Natural killer cell (primary cell): ENCODE measurements around the gene MINDY3. TPM values are rescaled to one million over a fixed set of nuclear protein-coding genes. Genes with fewer than 3 reads are reported as not detected.
"Not testable (repeated sequence)": the region's sequence is repeated elsewhere in the genome, so short reads cannot be mapped to it uniquely, and the experiment has no call there.

ENCODE experiments used
- ATAC-seq, 3 donors: fragments of 150-1000 bp in 2 of 3; fragments of 200-7000 bp in 1 of 3; cut with Tn5 transposase; 1 replicate in 1 of 3; 2 replicates in 2 of 3; pipeline ENCODE4 v1.10.0; 2021; ENCODE audit warnings: mild to moderate bottlenecking in 2 of 3, moderate library complexity in 2 of 3
- DNase-seq, 2 donors: peaks; one replicate each; pipeline versions ENCODE4 v3.0.0 to v3.0.0-alpha.2; 2013 to 2021; ENCODE audit warnings: mixed read lengths in 1 of 2
- H3K27ac ChIP-seq: one replicate; pipeline ENCODE4 v1.5.1; 2013; ENCODE audit warnings: mild to moderate bottlenecking, low read length
- H3K27me3 ChIP-seq: one replicate; pipeline ENCODE4 v1.6.1; 2013; ENCODE audit warnings: low read length; ENCODE audit not compliant: control insufficient read depth, insufficient read depth
- H3K36me3 ChIP-seq: one replicate; pipeline ENCODE4 v1.6.1; 2013; ENCODE audit warnings: low read length; ENCODE audit not compliant: control insufficient read depth, insufficient read depth
- H3K4me1 ChIP-seq: one replicate; pipeline ENCODE4 v1.6.1; 2013; ENCODE audit warnings: low read length; ENCODE audit not compliant: control insufficient read depth, insufficient read depth
- H3K4me3 ChIP-seq: one replicate; pipeline ENCODE4 v1.5.1; 2013; ENCODE audit warnings: low read length
- H3K9me3 ChIP-seq: one replicate; pipeline ENCODE4 v1.6.1; 2013; ENCODE audit warnings: low read length; ENCODE audit not compliant: control insufficient read depth, insufficient read depth
- H3K27ac Mint-ChIP-seq, 2 donors: one replicate each; pipeline ENCODE4 v1.8.0; 2022; ENCODE audit warnings: mild to moderate bottlenecking in 2 of 2, mixed read lengths in 2 of 2, moderate library complexity in 1 of 2
- H3K27me3 Mint-ChIP-seq, 2 donors: one replicate each; pipeline ENCODE4 v1.8.0; 2022; ENCODE audit warnings: low read depth in 2 of 2, mixed read lengths in 2 of 2
- H3K36me3 Mint-ChIP-seq: one replicate; pipeline ENCODE4 v1.8.0; 2022; ENCODE audit warnings: mixed read lengths
- H3K4me1 Mint-ChIP-seq, 2 donors: one replicate each; pipeline ENCODE4 v1.8.0; 2022; ENCODE audit warnings: mixed read lengths in 2 of 2
- H3K4me3 Mint-ChIP-seq: one replicate; pipeline ENCODE4 v1.8.0; 2022; ENCODE audit warnings: mild to moderate bottlenecking, moderate library complexity, mixed read lengths
- H3K9me3 Mint-ChIP-seq, 2 donors: one replicate each; pipeline ENCODE4 v1.8.0; 2022; ENCODE audit warnings: mixed read lengths in 2 of 2
- CTCF ChIP-seq: fragments of 200-600 bp; IDR thresholded peaks from one replicate; pipeline ENCODE4 v1.8.0; 2022; ENCODE audit warnings: antibody characterized with exemption
- WGBS: methylation state at CpG from one replicate; pipeline ENCODE4 v1.1.7; 2013; ENCODE audit warnings: missing lambda C conversion rate; ENCODE audit not compliant: insufficient coverage; 5-methylcytosine and 5-hydroxymethylcytosine counted together
- intact Hi-C: fragments of 100-400 bp; cut with micrococcal nuclease; formaldehyde crosslinking; loops from one replicate; pipeline ENCODE4 v1.14.2; 2022
- total RNA-seq, 4 donors: library from RNA; stranded (reverse); fragments of 120-200 nt in 1 of 4; gene quantifications; one replicate each; pipeline versions ENCODE4 v1.2.3 to v1.2.4, GENCODE V29; 2013 to 2022

The MINDY3 gene
- total RNA-seq, 3 donors from 2014 or later (not counting 1 experiment from before 2014, with no cell fraction given) = 48.8 to 57.3 (median 53.3) TPM

DNA sequence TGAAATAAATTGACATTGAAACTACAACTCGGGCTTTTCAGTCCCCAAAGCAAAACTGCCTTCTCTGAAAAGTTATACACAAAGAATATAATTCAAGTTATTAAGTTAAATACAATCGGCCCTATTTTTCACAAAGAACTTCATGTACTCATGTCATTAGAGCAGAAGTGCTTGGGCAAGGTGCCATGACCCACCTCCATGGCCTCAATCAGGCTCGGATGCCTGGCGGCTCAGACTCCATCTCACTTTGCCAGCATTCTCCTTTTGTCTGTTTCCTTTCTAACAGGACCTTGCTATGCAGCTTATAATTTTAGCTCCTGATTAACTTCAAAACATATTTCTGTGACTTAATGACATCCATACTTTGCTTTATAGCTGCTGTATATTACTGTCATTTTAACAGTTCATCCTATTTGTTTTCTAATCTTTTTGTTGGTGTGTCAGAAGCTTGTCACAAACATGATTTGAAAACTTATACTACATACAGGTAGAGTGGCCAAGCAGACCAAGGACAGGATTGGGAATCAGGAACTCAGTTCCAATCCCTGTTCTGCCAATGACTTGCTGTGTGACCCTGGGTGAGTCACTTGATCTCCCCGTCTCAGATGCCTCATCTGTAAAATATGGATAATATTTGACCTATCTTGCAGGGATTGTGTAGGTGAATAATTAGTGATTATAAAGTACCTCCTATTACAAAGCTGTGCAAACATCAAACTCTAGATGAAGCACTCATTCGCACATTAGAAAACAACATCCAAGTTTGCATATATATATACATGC lies 79.8 kb downstream of the MINDY3 start:
- ATAC-seq = no peak
- no peak for TF ChIP-seq CTCF
- no peaks in the 10 kb centered on the region for H3K4me1 Mint-ChIP-seq
- Histone ChIP-seq H3K9me3 (no peaks in the 10 kb centered on the region), H3K4me1 (no peaks in the 10 kb centered on the region), H3K36me3 (peaks cover 60% of the 10 kb centered on the region), H3K27me3 (no peaks in the 10 kb centered on the region), H3K4me3 (no peak overlapping the region), H3K27ac (no peak overlapping the region)
- no peaks in the 10 kb centered on the region for H3K27me3 Mint-ChIP-seq
- DNase-seq = no peak
- intact Hi-C loops = no loop called here
- no peaks in the 10 kb centered on the region for H3K9me3 Mint-ChIP-seq
- peaks cover 25% of the 10 kb centered on the region for H3K36me3 Mint-ChIP-seq
- no peak overlapping the region for H3K27ac Mint-ChIP-seq
- 97% methylated on average over 4 of the region's 6 CpGs for WGBS
- H3K4me3 Mint-ChIP-seq = no peak overlapping the region

DNA sequence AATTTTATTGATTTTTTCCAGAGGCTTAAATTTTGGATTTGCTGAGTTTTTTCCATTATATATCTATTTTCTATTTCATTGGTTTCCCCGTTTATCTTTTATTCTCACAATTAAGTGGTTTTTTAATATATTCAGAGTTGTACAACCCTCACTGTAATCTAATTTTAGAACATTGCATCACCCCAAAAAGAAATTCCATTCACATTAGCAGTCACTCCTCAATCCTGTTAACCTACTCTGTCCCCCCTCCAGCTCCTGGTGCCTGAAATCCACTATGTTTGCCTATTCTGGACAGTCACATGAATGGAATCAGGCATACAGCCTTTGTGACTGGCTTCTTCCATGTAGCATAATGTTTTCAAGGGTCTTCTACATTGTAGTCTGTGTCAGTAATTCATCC lies 84.8 kb downstream of the MINDY3 start:
- Histone ChIP-seq H3K36me3 (peaks cover 32% of the 10 kb centered on the region), H3K27ac (no peak overlapping the region), H3K4me1 (no peaks in the 10 kb centered on the region), H3K4me3 (no peak overlapping the region), H3K27me3 (no peaks in the 10 kb centered on the region), H3K9me3 (no peaks in the 10 kb centered on the region)
- peaks cover 36% of the 10 kb centered on the region for H3K36me3 Mint-ChIP-seq
- no peak for TF ChIP-seq CTCF
- ATAC-seq (no peak), DNase-seq (no peak)
- no peaks in the 10 kb centered on the region for H3K4me1 Mint-ChIP-seq
- no peak overlapping the region for H3K27ac Mint-ChIP-seq
- no peaks in the 10 kb centered on the region for H3K27me3 Mint-ChIP-seq
- intact Hi-C loops = no loop called here
- WGBS = no CpG with 5 or more reads among the region's 1 CpG
- no peak overlapping the region for H3K4me3 Mint-ChIP-seq
- H3K9me3 Mint-ChIP-seq = no peaks in the 10 kb centered on the region

DNA sequence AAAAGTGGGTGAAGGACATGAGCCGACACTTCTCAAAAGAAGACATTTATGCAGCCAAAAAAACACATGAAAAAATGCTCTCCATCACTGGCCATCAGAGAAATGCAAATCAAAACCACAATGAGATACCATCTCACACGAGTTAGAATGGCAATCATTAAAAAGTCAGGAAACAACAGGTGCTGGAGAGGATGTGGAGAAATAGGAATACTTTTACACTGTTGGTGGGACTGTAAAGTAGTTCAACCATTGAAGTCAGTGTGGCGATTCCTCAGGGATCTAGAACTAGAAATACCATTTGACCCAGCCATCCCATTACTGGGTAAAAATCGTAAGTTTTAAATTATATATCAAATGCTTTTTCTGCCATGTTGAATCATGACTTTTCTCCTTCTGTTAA lies 85.8 kb downstream of the MINDY3 start:
- H3K4me1 ChIP-seq, intact Hi-C loops, H3K4me1 Mint-ChIP-seq, H3K9me3 ChIP-seq, H3K4me3 ChIP-seq, H3K27ac Mint-ChIP-seq, H3K27me3 Mint-ChIP-seq, H3K4me3 Mint-ChIP-seq, DNase-seq, ATAC-seq, H3K9me3 Mint-ChIP-seq, H3K27me3 ChIP-seq, H3K27ac ChIP-seq: not testable (repeated sequence)
- peaks cover 36% of the 10 kb centered on the region for H3K36me3 Mint-ChIP-seq
- 95% methylated on average over 3 of the region's 4 CpGs for whole genome bisulfite sequencing
- peaks cover 22% of the 10 kb centered on the region for H3K36me3 ChIP-seq

DNA sequence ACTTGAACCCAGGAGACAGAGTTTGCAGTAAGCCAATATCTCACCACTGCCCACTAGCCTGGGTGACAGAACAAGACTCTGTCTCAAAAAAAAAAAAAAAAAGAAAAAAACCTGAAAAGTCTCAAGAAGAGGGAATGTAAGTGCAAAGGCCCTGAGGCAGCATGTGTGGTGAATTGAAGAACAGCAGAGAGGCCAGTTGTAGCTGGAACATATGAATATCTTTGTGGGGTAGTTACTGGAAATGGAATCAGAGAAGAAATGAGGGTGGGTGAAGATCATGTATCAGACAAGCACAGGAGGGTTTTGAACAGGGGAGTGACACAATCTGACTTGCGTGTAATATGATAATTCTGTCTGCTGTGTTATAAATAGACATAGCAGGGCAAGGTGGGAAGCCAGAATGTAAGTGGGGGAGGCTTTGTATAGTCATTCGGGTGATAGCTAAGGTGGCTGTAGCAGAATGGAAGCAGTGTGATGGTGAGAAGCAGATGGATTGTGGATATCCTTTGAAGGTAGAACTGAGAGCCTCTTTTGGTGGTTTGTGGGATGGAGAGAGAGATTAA lies 95.3 kb downstream of the MINDY3 start:
- intact Hi-C loops = no loop called here
- no peaks in the 10 kb centered on the region for H3K9me3 ChIP-seq
- H3K36me3 ChIP-seq = no peaks in the 10 kb centered on the region
- ATAC-seq (no peak), DNase-seq (no peak)
- H3K4me1 ChIP-seq = no peaks in the 10 kb centered on the region
- H3K9me3 Mint-ChIP-seq = peaks cover 2 to 6% of the 10 kb centered on the region in 2 donors
- no peak overlapping the region for H3K27ac Mint-ChIP-seq
- peaks cover 13 to 14% of the 10 kb centered on the region in 2 donors for H3K4me1 Mint-ChIP-seq
- no peak overlapping the region for H3K4me3 ChIP-seq
- H3K36me3 Mint-ChIP-seq = no peaks in the 10 kb centered on the region
- no peak overlapping the region for H3K4me3 Mint-ChIP-seq
- WGBS = 94% methylated on average over 2 of the region's 2 CpGs
- H3K27me3 Mint-ChIP-seq = peaks cover 0 to 3% of the 10 kb centered on the region in 2 donors
- TF ChIP-seq CTCF = no peak
- H3K27me3 ChIP-seq = no peaks in the 10 kb centered on the region
- H3K27ac ChIP-seq = no peak overlapping the region
